GM21723 (cell line): Measurements from ENCODE around the gene ALLC.
A peak's percentile ranks its signal among the peaks of the same experiment; 100 is the strongest.

ENCODE experiments used
- ATAC-seq: cut with Tn5 transposase; IDR thresholded peaks from one replicate; pipeline ENCODE4 v1.9.1; 2021; ENCODE audit warnings: mild to moderate bottlenecking, moderate library complexity; ENCODE audit not compliant: unreplicated experiment

The ALLC gene

DNA sequence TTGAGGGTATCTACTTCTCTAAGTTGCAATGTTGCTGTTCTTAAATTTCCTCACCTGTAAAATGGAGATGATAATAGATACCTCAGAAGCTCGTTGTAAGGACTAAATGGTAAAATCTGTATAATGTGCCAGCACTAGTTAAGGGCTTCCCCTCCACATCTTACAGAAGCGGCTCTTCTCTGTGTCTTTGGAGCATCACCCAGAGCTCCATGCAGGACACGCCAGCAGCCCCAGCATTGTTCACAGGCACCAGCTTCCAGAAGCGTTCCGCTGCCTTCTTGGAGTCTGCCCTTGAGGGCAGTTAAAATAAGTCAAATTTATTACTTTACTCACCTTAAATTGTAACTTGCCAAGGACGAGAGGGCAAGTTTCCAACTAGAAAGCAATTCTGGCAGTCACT, 51.2 kb downstream of the ALLC start:
- no peak for ATAC-seq

DNA sequence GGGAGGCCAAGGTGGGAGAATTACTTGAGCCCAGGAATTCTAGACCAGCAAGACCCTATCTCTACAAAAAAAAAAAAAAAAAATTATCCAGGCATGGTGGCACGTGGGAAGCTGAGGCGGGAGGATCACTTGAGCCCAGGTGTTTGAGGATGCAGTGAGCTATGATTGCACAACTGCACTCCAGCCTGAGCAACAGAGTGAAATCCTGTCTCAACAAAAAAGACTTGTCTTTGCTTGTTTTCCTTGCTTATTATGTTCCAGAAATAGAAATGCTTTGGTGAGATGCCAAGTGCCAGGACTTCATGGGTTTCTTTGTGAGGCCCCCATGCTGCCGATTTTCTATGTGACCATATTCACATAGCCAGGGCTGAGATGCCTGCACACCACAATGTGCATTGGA, 54.4 kb downstream of the ALLC start:
- no peak for ATAC-seq

DNA sequence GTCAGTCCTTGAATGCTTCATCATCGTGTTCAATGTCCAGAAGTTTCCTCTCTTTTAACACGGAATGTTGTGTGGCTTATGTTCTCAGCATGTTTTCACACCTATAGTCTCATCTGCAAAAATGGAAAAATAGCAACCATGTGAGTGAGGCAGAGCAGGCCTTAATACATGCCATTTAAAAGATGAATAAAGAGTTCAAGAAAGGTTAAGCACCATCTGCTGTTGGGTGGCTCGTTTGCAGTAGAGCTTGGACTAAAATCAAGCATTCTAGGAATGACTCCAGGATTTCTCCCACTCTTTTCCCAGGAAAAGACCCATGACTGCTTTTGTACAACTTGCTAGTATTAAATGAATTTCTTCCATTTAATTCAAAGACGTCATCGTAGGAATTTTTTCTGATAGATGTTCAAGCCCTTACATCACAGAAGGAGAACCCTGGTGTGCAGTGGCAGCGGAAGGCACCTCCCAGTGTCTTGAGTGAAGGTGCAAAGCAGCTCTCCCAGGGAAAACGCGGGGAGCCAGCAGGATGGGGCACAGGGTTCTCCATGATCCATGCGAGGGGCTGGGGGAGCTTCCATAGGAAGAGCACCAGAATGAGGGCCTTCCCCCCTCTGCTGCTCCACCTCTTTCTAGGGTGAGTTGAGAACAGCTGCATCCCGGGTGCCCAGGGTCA, 55.0 kb downstream of the ALLC start:
- no peak for ATAC-seq

DNA sequence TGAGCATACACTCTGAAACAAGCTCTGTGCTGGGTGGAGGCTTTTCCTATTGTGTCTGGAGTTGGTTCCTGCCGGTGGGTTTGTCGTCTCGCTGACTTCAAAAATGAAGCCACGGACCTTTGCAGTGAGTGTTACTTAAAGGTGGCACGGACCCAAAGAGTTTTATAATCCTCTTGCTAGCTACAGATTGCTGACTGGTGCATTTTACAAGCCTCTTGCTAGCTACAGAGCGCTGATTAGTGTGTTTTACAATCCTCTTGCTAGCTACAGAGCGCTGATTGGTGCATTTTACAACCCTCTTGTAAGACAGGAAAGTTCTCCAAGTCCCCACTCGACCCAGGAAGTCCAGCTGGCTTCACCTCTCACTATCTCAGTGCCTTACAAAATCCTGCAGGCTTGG, 60.7 kb downstream of the ALLC start:
- no peak for ATAC-seq

DNA sequence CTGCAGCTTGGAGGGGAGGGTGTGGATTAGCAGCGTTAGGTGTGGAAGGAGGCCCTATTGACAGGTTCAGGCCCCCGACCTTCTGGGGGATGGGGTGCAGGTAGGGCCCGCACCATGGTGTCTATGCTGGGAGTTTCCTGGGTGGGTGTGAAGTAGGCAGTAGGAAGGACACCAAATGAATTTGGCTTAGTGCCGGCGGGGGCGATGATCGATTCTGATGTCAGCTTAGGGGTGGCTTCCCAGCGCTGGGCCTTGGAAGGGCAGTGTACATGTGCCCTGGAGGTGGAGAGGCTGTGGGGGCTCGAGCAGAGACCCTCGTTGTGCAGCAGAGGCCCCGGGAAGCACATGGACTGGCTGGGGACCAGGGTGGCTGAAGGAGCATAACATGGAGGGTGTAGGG, 67.0 kb downstream of the ALLC start:
- ATAC-seq = no peak

DNA sequence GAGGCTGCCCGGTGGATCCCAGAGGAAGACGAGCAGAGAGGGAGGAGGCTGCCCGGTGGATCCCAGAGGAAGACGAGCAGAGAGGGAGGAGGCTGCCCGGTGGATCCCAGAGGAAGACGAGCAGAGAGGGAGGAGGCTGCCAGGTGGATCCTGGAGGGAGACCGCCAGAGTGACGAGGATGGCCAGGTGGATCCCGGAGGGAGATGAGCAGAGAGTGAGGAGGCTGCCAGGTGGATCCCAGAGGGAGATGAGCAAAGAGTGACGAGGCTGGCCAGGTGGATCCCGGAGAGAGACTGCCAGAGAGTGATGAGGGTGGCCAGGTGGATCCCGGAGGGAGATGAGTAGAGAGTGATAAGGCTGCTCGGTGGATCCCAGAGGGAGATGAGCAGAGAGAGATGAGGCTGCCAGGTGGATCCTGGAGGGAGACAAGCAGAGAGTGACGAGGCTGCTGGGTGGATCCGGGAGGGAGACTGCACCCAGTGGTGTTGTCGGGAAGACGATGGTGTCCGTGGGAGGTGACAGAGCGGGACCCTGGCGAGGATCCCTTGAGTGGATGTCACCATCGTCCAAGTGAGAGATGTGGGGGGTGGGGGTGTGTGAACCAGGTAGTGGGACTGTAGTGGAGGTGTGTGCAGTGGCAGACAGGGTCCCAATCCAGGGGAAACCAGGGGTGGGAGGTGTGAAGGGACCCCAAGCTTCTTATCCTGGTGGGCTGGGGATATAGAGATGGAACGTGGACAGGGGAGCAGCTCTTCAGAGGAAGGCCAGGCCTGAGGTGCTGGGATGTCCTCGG, 67.7 kb downstream of the ALLC start:
- ATAC-seq = no peak

DNA sequence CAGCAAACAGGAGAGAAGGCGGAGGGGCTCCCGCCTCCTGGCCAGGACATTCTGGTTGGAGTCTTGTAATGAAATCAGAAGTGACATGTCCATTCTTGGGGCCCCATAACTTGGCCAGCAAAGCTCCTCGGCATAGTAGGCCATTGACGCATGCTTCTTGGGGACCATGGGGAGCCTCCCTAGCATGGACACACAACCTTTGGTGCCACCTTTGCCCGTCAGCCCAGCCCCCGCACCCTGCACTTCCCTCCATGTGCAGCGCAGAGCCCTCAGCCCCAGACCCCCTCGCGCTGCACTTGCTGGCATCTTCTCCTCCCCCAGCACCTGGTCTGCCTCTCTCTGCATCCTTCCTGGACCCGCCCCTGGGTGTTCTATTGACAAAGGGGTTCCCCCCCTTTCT, 68.5 kb downstream of the ALLC start:
- ATAC-seq = no peak

DNA sequence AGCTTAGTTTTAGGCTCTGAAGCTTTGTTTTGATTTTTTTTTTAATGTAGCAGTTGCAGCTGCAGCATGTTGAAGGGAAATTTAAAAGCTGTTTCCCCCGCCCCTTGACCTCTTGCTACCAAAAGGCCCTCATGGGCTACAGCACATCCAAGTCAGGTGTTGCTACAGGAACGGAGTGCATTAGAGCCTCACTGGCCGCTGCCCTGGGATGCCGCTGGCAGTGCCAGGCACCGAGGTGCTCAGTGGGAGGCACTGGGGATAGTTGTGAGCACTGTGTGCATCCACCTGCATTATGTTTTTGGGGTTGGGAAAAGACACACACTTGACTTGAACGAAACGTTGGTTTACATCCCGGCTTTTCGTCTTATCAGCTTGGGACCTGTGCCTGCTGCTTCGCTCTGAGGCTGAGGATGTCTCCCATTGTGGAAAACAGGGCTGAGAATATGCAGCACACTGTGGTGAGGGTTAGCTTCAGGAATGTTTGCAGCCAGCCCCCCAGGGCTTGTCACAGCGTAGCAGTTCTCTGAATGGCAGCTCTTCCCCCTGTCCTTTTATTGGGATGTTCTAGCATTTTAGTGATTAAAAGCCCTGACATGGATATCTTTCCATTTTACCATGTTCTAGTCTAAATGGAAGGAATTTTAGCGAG, 69.5 kb downstream of the ALLC start:
- ATAC-seq = no peak

DNA sequence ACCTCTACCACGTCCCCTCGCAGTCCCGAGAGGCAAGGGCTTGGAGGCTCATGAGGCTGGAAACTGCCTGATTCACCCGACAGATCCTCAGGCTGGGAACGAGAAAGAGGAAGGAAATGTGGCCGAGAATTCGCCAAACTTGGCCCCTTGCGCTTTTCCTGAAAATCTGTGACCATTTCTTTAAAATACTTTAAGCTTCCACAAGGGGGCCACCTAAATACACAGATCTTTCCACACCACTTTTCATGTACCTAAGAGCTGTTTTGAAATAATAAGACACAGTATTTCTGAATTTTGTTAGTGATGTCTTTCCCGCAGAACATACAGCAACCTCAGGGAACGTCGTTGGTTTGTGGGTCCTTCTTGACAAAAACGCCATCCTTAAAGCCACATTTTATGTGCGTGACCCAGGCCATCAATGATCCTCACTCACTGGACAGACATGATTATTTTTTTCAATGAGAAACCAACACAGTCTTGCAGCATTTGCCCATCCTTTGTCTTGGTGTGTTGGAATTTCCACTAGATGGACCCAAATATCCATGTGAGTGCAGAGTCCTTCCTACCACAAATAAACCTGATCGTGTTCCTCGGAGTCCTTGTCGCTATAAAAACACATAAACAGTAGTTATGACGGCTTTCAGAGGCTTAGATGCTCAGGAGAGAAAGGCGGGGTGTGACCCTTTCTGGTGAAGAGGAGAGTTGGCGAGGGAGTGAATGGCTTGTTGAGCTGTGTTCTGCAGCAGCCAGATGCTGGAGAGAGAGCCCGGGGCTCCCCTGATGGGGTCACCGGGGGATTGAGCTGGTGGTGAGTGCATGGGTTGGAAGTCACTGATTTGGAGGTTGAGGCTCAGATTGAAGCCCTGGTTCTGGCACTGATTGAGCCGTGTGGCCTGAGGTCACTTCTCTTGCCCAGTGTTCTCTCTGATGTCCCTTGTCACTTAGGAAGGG, 70.4 kb downstream of the ALLC start:
- ATAC-seq = peak; percentile 50

DNA sequence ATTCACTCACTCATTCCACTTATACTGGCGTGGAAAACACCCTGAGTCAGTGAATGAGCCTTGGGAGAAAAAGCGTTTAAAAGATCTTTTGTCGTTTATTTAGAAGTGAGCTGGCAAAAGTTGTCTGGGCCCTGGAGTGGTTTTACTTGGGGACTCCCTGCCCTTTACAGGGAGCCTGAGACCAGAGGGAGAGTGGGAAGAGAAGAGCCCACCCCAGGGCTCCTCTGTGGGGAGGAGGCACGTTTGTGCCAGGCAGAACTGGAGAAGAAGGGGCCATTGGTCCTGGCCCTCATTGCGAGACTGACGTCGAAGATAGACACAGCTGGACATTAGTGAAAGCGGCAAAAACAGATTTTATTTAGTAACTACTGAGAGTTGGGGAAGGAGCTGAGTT, 71.1 kb downstream of the ALLC start:
- ATAC-seq = no peak

DNA sequence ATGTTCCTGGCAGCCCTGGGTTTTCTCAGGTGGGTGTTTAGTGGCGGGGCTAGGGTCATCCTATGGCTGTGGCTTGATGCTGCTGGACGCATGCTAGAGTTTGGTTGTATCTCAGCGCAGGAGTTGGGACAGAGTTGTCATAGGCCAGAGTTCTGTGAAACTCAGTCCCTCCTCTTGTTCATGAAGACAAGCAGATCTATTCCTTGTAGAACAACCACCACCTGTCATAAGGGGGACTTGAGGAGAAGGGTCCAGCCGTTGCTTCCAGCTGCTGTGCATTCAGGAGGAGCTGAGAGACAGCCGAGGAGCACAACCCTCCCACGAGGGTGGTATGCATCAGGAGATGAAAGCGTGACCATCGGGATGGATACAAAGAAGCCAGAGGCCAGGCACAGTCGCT, 71.8 kb downstream of the ALLC start:
- no peak for ATAC-seq

DNA sequence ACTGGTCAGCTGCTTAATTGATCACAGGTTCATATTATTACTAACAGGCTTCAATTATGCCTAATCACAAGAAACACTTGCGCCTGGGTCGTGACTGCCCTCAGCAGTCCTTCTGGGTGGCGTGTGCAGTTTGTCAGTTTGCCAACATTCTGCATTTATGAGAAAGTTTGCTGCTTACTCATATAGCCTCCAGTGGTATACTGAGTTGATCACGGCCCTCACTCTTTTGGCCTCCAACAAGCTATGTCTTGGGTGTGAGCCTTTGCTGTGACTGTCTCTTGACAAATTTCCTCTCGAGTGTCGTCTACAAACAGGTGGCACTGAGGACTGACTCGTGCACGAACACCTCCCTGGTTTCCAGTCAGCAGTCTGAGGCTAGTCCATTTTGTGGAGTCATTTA, 72.6 kb downstream of the ALLC start:
- ATAC-seq = no peak

DNA sequence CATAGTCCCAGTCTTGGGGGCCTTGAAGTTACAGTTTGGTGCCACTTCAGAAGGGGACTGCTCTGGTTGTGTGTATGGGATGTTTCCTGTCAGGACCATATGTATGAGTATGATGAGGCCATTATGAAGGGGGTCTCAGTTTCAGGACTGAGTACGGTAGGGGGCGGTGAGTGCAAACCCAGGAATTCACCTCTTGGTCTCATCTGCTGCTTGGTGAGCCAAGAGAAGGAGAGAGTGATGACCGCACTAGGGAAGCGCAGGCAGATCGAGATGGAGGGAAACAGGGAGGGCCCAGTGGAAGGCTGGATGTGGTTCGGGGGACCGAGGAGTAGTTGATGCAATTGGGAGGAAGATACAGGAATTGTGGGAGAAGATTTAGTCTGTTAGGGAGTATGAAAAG, 73.8 kb downstream of the ALLC start:
- ATAC-seq = no peak

DNA sequence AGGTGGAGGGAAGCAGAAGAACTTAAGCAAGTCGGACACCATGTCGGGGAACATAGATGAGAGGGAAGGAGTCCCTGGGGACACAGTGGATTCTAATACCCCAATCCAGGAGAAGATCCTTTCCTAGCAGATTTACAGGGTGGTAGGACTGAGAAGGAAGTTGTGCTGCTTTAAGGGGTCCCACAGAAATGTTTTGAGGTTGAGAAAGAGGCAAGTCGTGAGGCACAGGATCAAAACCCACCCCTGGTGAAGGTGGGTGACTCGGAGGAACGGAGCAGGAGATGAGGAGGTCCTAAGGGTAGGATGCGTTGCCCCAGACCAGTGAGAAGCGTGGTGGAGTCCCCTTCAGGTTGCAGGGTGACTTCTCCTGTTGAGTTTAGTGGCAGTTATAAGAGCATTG, 78.1 kb downstream of the ALLC start:
- ATAC-seq = no peak

DNA sequence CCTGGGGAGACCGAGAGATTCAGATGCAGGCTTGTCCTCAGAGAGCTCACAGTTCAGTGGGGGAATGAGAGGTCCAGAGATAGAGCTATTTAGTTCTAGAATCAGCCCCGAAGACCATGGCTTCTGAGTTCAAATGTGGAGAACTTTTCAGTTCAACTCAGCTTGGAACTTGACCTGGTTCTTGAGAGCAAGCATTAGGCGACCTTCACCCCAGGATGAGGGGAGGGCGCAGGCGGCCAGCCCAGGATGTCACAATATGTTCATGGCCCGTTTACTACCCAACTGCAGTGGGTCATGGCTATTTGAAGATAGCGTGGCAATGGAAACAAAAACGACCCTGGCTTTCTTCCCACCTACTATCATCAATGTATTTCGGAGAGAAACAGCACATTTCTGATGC, 79.1 kb downstream of the ALLC start:
- ATAC-seq = no peak

DNA sequence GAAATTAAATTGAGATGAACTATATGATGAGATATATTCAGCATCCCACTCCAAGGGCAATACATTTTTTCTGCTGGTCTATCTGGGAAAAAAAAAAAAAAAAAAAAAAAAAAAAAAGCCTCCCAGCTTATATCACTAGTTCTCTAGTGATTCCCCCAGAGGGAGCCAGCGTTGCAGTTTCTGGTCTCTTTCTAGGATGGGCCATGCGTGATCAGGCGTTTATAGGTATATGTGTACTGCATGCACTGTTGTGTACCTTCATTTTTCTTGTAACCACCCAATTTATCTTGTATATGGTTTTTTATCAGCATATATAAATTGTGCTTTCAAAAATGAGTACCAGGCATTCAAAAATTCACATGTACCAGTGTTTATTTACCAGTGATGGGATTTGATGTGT, 80.5 kb downstream of the ALLC start:
- no peak for ATAC-seq

DNA sequence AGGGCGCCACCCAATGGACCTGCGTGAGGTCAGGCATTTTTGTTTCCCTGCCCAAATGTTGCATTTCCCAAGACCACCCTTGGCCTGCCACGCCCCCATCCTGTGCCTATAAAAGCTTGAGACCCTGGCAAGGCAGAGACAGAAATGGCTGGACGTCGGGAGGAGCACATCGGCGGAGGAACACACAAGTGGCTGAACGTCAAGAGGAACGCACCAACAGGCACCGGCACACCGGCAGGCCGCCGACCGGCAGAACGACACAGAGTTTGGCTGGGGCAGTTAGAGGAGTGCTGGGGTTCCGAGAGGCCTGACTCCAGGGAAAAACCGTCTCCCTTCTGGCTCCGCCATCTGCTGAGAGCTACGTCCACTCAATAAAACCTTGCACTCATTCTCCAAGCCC, 81.3 kb downstream of the ALLC start:
- ATAC-seq = no peak

DNA sequence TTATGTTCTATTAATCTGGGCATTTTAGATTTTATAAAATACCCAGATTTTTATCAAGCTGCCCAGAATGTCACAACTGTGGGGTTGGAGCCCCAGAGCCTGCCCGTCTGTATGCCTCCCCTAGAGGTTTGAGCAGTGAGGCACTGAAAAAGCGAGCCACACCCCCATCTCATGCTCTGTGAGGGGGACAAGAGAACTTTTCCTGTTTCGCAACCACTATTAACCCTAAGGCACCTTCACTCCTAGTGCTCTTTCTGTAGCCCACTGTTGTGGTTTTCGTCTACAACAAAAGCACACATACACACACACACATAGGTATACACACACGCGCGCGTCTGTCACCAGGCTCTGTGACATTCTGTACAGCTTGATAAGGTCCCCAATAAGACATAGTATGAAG, 83.4 kb downstream of the ALLC start:
- no peak for ATAC-seq

DNA sequence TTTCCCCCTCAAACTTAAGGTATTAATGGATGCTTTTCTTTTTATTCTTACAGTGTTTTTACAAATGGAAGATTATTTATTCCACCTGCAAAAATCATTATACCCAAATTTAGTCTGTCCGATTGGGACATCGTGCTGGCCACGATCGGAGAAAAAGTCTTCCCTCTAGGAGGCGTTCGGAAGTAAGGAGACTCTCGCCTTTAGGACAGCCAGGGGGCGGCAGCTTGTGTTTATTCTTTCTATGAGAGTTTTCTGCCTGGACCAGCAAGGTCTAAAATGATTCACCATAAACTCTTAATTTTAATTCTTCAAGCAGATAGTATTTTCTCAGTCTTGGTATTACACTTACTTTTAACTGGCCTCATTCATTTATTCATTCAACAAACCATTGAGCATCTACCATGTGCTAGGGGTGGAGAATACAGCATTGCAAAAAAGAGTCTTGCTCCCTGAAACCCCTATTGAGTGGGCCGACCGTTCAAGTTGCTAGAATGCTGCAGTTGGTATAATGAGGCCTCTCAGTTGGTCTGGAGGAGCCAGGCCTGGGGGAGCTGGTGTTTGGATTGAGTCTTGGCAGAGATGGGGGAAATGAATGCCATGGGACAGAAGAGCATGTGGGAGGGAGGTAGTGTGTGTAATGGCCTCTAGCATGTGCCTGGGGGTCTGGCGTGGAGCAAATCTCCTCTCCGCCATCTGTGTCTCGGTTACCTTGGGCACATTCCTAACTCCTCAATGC, 84.0 kb downstream of the ALLC start:
- no peak for ATAC-seq

DNA sequence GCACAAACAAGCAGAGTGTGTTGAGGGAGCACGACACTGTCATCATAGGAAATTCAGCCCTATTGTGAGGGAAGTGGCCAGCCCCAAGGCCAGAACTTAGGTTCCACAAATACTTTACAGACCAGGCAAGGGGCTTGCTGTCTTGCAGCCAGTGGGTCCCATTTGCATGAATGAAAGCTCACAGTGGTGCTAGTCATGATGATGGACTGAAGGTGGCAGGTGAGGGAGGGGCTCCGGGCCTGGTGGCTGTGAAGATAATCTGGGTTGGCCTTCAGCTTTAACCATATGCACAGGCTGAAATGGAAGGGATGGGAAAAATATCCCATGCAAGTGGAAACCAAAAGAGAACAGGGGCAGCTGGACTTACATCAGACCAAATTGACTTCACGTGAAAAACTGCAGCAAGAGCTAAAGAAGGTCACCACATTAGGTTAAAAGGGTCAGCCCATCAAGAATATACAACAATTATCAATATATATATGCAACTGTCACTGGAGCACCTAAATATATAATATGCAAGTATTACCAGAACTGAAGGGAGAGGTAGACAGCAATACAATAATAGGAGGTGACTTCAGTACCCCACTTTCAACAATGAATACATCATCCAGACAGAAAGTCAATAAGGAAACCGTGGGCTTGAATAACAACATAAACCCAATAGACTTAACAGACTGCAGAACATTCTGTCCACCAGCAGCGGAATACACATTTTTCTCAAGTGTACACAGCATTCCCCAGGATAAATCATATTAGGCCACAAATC, 84.9 kb downstream of the ALLC start:
- no peak for ATAC-seq
